ENCODE results near the gene OR13D1. TPM values are rescaled to one million over a fixed set of nuclear protein-coding genes. Genes with fewer than 3 reads are reported as not detected.

Gene OR13D1
- polyA plus RNA-seq, 1 donor from 2014 or later = not detected

DNA sequence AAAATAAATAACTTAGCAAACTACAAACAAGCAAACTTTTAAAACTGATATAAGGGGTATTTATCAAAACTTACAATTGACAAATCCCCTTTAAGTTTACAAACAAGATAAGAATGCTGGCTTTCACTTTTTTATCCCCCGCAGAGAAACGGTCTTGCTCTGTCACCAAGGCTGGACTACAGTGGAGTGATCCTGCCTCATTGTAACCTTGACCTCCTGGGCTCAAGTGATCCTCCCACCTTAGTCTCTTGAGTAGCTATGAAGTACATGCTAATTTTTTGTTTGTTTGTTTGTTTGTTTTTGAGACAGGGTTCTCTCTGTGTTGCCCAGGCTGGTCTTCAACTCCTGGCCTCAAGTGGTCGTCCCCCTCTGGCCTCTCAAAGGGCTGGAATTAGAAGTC lies 44.1 kb downstream of the OR13D1 start:
- Histone ChIP-seq H4K20me1 (ENCODE audit: insufficient read depth) (no peaks in the 10 kb centered on the region), H3F3A (ENCODE audit: insufficient read depth, low read length, poor library complexity, severe bottlenecking) (no peaks in the 10 kb centered on the region)

DNA sequence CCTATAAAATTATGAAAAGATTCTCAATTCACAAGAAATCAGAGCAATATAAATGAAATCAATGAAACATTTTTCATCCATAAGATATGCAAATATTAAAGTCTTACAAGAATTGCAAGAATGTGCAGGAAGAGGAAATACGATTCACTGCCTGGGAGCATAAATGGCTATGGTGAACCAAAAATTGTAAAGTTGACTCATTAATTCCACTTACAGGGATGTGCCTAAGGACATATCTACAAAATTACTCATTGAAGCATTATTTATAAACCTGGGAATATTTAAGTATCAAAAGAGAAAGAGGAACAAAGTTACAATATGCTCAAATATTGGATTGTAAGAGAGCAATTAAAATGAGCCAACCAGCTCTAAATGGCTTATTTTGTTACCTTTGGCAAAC lies 46.3 kb downstream of the OR13D1 start:
- Histone ChIP-seq H3K79me2 (replicated peaks; ENCODE audit: insufficient read depth, low read length) (no peaks in the 10 kb centered on the region), H3K9me2 (ENCODE audit: insufficient read depth, low read length) (no peaks in the 10 kb centered on the region), H3K27ac (ENCODE audit: low read length) (no peak overlapping the region), H3K9ac (ENCODE audit: low read length) (no peak overlapping the region), H3K27me3 (ENCODE audit: insufficient read depth, low read depth, low read length) (no peaks in the 10 kb centered on the region), H4K20me1 (ENCODE audit: insufficient read depth) (no peaks in the 10 kb centered on the region), H2AFZ (ENCODE audit: low read depth, low read length) (no peak overlapping the region), H3K9me3 (ENCODE audit: low read length) (no peaks in the 10 kb centered on the region), H3K4me3 (ENCODE audit: low read length) (no peak overlapping the region), H3F3A (ENCODE audit: insufficient read depth, low read length, poor library complexity, severe bottlenecking) (no peaks in the 10 kb centered on the region), H3K4me2 (ENCODE audit: low read length) (no peak overlapping the region), H3K36me3 (ENCODE audit: insufficient read depth, low read length) (no peaks in the 10 kb centered on the region)
- TF ChIP-seq MXI1 (conservative IDR thresholded peaks at IDR 0.05; ENCODE audit: poor library complexity, severe bottlenecking) (no peak), TAF1 (IDR thresholded peaks at IDR 0.05; ENCODE audit: low read depth) (no peak)

More for the DNA sequence above, 44.1 kb downstream of the OR13D1 start:
- H3K4me3 ChIP-seq (ENCODE audit: low read length) = no peak overlapping the region
- no peaks in the 10 kb centered on the region for H3K9me3 ChIP-seq (ENCODE audit: low read length)
- no peaks in the 10 kb centered on the region for H3K79me2 ChIP-seq (replicated peaks; ENCODE audit: insufficient read depth, low read length)
- no peak overlapping the region for H3K9ac ChIP-seq (ENCODE audit: low read length)
- no peaks in the 10 kb centered on the region for H3K9me2 ChIP-seq (ENCODE audit: insufficient read depth, low read length)
- H3K4me2 ChIP-seq (ENCODE audit: low read length) = no peak overlapping the region
- H2AFZ ChIP-seq (ENCODE audit: low read depth, low read length) = no peak overlapping the region
- H3K36me3 ChIP-seq (ENCODE audit: insufficient read depth, low read length) = no peaks in the 10 kb centered on the region
- no peaks in the 10 kb centered on the region for H3K27me3 ChIP-seq (ENCODE audit: insufficient read depth, low read depth, low read length)
- no peak overlapping the region for H3K27ac ChIP-seq (ENCODE audit: low read length)
- TF ChIP-seq EP300 (conservative IDR thresholded peaks at IDR 0.05; ENCODE audit: poor library complexity, severe bottlenecking) (no peak), POLR2AphosphoS5 (IDR thresholded peaks at IDR 0.05) (no peak), TAF1 (IDR thresholded peaks at IDR 0.05; ENCODE audit: low read depth) (no peak), SMC3 (conservative IDR thresholded peaks at IDR 0.05; ENCODE audit: poor library complexity) (no peak), EZH2 (IDR thresholded peaks at IDR 0.05; ENCODE audit: borderline replicate concordance, insufficient read depth, low read length, poor library complexity, severe bottlenecking) (no peak), RAD21 (conservative IDR thresholded peaks at IDR 0.05) (no peak)
- TF ChIP-seq, protein P1, sequence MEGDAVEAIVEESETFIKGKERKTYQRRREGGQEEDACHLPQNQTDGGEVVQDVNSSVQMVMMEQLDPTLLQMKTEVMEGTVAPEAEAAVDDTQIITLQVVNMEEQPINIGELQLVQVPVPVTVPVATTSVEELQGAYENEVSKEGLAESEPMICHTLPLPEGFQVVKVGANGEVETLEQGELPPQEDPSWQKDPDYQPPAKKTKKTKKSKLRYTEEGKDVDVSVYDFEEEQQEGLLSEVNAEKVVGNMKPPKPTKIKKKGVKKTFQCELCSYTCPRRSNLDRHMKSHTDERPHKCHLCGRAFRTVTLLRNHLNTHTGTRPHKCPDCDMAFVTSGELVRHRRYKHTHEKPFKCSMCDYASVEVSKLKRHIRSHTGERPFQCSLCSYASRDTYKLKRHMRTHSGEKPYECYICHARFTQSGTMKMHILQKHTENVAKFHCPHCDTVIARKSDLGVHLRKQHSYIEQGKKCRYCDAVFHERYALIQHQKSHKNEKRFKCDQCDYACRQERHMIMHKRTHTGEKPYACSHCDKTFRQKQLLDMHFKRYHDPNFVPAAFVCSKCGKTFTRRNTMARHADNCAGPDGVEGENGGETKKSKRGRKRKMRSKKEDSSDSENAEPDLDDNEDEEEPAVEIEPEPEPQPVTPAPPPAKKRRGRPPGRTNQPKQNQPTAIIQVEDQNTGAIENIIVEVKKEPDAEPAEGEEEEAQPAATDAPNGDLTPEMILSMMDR (IDR thresholded peaks at IDR 0.05; ENCODE audit: poor library complexity, severe bottlenecking) = no peak
- TF ChIP-seq, protein P2, sequence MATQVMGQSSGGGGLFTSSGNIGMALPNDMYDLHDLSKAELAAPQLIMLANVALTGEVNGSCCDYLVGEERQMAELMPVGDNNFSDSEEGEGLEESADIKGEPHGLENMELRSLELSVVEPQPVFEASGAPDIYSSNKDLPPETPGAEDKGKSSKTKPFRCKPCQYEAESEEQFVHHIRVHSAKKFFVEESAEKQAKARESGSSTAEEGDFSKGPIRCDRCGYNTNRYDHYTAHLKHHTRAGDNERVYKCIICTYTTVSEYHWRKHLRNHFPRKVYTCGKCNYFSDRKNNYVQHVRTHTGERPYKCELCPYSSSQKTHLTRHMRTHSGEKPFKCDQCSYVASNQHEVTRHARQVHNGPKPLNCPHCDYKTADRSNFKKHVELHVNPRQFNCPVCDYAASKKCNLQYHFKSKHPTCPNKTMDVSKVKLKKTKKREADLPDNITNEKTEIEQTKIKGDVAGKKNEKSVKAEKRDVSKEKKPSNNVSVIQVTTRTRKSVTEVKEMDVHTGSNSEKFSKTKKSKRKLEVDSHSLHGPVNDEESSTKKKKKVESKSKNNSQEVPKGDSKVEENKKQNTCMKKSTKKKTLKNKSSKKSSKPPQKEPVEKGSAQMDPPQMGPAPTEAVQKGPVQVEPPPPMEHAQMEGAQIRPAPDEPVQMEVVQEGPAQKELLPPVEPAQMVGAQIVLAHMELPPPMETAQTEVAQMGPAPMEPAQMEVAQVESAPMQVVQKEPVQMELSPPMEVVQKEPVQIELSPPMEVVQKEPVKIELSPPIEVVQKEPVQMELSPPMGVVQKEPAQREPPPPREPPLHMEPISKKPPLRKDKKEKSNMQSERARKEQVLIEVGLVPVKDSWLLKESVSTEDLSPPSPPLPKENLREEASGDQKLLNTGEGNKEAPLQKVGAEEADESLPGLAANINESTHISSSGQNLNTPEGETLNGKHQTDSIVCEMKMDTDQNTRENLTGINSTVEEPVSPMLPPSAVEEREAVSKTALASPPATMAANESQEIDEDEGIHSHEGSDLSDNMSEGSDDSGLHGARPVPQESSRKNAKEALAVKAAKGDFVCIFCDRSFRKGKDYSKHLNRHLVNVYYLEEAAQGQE (IDR thresholded peaks at IDR 0.05; ENCODE audit: borderline replicate concordance) = no peak

Measured in neural cell (in vitro differentiated cells).